KBM-7 (cell line): ENCODE measurements around the gene MYO5C.

Source experiments
- DNase-seq: peaks from one replicate; pipeline ENCODE4 v3.0.0-alpha.2; 2015
- in situ Hi-C: fragments of 300-500 bp; cut with MboI; formaldehyde crosslinking; loops from 2 replicates; pipeline ENCODE4 v1.14.3; 2020; ENCODE audit warnings: low sequenced_read_pairs, low pct_unique_long_range_greater_than_20kb, mixed read lengths

The MYO5C gene

GRCh38 chr15:52162876-52163275 lies 132.7 kb downstream of the MYO5C start:
- no peak for DNase-seq
- in situ Hi-C loops = no loop called here

GRCh38 chr15:52162260-52162659 lies 133.3 kb downstream of the MYO5C start:
- DNase-seq = no peak
- in situ Hi-C loops = no loop called here

- no peak for DNase-seq
- in situ Hi-C loops = no loop called here
Observed at GRCh38 chr15:52161406-52161966, 134.1 kb downstream of the MYO5C start.

GRCh38 chr15:52159645-52160044 lies 136.0 kb downstream of the MYO5C start:
- DNase-seq = no peak
- in situ Hi-C loops = no loop called here

GRCh38 chr15:52158084-52158765 lies 137.4 kb downstream of the MYO5C start:
- in situ Hi-C loops = no loop called here

GRCh38 chr15:52155878-52156277 lies 139.7 kb downstream of the MYO5C start:
- DNase-seq = no peak
- in situ Hi-C loops = no loop called here

More at GRCh38 chr15:52158084-52158765, 137.4 kb downstream of the MYO5C start:
- no peak for DNase-seq

GRCh38 chr15:52154896-52155865 lies 140.4 kb downstream of the MYO5C start:
- in situ Hi-C loops = no loop called here
- no peak for DNase-seq

- in situ Hi-C loops = no loop called here
- DNase-seq = no peak
Observed at GRCh38 chr15:52153900-52154895, 141.4 kb downstream of the MYO5C start.

- DNase-seq = no peak
- in situ Hi-C loops = no loop called here
Observed at GRCh38 chr15:52151353-52151752, 144.3 kb downstream of the MYO5C start.

GRCh38 chr15:52150871-52151270 lies 144.7 kb downstream of the MYO5C start:
- no peak for DNase-seq
- in situ Hi-C loops = no loop called here

- no peak for DNase-seq
- in situ Hi-C loops = no loop called here
Observed at GRCh38 chr15:52150043-52150825, 145.4 kb downstream of the MYO5C start.

GRCh38 chr15:52148403-52148802 lies 147.2 kb downstream of the MYO5C start:
- in situ Hi-C loops = no loop called here
- DNase-seq = no peak

- in situ Hi-C loops = no loop called here
- DNase-seq = no peak
Observed at GRCh38 chr15:52146776-52147175, 148.8 kb downstream of the MYO5C start.

GRCh38 chr15:52146261-52146660 lies 149.3 kb downstream of the MYO5C start:
- in situ Hi-C loops = no loop called here
- no peak for DNase-seq

- DNase-seq = no peak
Observed at GRCh38 chr15:52144656-52145178, 150.9 kb downstream of the MYO5C start.

GRCh38 chr15:52143873-52144272 lies 151.7 kb downstream of the MYO5C start:
- no peak for DNase-seq
- in situ Hi-C loops = no loop called here

More at GRCh38 chr15:52144656-52145178, 150.9 kb downstream of the MYO5C start:
- in situ Hi-C loops = no loop called here
